ENCODE measurements around the gene OR51B4. TPM values are rescaled to one million over a fixed set of nuclear protein-coding genes. Genes with fewer than 3 reads are reported as not detected.

OR51B4 gene
- total RNA-seq, 2 experiments from 2014 or later, result not detected

DNA sequence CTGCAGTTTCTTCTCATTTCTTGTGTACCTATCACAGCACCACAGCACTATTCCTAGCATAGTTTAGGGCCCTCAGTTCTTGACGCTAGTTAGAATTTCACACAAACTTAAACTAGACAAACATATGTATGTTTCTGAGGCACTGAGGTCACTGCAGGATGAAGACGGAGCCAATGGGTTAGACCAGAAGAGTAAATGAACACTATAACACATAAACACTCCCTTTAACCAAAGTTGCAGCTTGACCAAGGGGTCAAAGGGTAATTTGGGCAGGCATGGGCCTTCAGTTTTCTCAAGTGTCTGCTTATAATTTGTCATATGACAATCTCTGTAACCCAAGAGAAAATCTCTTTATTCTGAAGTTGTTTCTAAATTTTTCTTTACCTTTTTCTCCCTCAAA lies 19.1 kb downstream of the OR51B4 start:
- Mint-ChIP-seq H3K27me3 (no peaks in the 10 kb centered on the region), H3K4me3 (no peak overlapping the region), H3K36me3 (ENCODE audit: low read depth) (no peaks in the 10 kb centered on the region), H3K9me3 (ENCODE audit: low read depth) (no peaks in the 10 kb centered on the region), H3K4me1 (peaks cover 2% of the 10 kb centered on the region), H3K27ac (no peak overlapping the region)
- intact Hi-C loops (cut with DNase I, micrococcal nuclease), result no loop called here
- POLR2A ChIA-PET, result no interaction called here
- DNase-seq, result no peak
- CTCF ChIA-PET, result no interaction called here
- no peak for ATAC-seq

DNA sequence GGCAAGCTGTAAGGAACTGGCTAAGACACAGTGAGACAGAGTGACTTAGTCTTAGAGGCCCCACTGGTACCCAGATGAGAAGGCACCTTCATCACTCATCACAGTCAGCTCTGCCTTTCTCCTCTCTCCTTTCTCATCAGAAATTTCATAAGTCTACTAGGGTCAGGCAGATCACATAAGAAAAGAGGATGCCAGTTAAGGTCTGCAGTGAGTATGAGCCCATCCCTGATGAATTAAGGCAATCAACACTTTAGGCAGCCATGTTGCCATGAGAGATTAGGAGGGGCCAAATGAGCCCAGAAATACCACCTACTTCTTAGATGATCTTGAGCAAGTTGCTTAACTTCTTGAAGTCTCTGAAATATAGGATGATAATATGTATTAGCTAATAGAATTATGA lies 20.1 kb downstream of the OR51B4 start:
- Mint-ChIP-seq H3K27me3 (no peaks in the 10 kb centered on the region), H3K27ac (no peak overlapping the region), H3K36me3 (ENCODE audit: low read depth) (no peaks in the 10 kb centered on the region), H3K4me3 (no peak overlapping the region), H3K4me1 (peaks cover 2% of the 10 kb centered on the region), H3K9me3 (ENCODE audit: low read depth) (no peaks in the 10 kb centered on the region)
- ATAC-seq (no peak), DNase-seq (no peak)
- ChIA-PET CTCF (no interaction called here), POLR2A (no interaction called here)
- intact Hi-C loops (cut with DNase I, micrococcal nuclease), result no loop called here

DNA sequence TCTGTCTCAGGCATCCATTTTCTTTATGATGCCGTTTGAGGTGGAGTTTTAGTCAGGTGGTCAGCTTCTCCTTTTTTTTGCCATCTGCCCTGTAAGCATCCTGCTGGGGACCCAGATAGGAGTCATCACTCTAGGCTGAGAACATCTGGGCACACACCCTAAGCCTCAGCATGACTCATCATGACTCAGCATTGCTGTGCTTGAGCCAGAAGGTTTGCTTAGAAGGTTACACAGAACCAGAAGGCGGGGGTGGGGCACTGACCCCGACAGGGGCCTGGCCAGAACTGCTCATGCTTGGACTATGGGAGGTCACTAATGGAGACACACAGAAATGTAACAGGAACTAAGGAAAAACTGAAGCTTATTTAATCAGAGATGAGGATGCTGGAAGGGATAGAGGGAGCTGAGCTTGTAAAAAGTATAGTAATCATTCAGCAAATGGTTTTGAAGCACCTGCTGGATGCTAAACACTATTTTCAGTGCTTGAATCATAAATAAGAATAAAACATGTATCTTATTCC lies 21.1 kb downstream of the OR51B4 start:
- ChIA-PET CTCF (no interaction called here), POLR2A (no interaction called here)
- DNase-seq (peak; percentile 55), ATAC-seq (peak; percentile 85)
- Mint-ChIP-seq H3K9me3 (ENCODE audit: low read depth) (no peaks in the 10 kb centered on the region), H3K4me1 (peaks cover 2% of the 10 kb centered on the region), H3K27ac (no peak overlapping the region), H3K4me3 (no peak overlapping the region), H3K36me3 (ENCODE audit: low read depth) (no peaks in the 10 kb centered on the region), H3K27me3 (no peaks in the 10 kb centered on the region)
- intact Hi-C loops (cut with DNase I, micrococcal nuclease), result no loop called here

DNA sequence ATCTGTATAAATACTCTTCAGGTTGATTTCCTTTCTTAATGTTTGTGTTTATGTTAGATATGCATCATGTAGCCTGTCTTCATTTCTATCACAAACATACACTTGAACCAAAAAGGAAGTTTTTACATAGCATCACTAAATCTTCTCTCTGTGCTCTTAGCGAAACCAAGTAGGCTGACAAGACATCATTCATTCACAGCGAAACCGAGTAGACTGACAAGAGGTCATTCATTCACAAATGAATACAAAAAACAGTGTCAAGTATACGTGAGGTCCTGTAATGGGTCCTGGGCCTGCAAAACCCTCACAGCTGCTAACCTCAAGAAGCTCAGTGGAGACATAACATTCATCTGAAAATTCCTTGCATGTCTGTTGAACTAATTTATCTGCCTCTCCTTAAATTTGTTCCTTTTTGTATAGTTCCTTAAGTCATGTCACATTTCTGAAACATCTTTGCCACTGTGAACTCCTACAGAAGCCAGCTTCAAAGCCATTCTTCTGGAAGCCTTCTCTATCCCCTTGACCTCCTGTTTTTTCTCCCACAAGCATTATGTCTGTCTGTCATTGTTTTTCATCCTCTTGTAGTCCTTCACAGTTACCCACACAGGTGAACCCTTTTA lies 22.2 kb downstream of the OR51B4 start:
- Mint-ChIP-seq H3K27ac (peak overlapping the region; percentile 1), H3K4me3 (no peak overlapping the region), H3K27me3 (peaks cover under 1% of the 10 kb centered on the region), H3K4me1 (peaks cover 2% of the 10 kb centered on the region), H3K9me3 (ENCODE audit: low read depth) (no peaks in the 10 kb centered on the region), H3K36me3 (ENCODE audit: low read depth) (no peaks in the 10 kb centered on the region)
- DNase-seq (no peak), ATAC-seq (no peak)
- CTCF ChIA-PET, result no interaction called here
- intact Hi-C loops (cut with DNase I, micrococcal nuclease), result no loop called here
- POLR2A ChIA-PET, result no interaction called here

DNA sequence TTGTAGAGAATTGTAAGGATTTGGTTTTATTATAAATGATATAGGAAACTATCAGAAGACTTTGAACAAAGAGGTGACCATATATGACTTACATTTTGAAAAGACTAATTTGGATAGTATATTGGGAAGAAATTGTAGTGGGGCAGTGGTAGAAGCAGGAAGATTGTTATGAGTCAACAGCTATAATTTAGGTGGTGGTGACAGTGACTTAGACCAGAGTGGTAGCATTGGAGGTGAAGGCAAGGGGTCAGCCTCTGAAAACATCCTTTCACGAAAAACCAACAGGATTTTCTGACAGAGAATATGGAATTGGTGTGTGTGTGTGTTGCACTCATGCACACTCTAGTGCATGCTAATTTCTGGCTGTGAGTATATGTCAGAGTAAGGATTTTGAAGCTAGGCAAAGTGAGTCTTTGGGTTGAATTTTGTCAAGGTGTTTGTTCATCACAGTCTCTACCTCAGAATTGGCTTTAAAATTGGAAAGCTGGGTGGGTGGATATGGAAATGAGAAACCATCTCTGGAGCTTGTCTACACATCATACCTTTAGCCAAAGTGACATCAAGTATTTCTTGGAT lies 23.9 kb downstream of the OR51B4 start:
- Mint-ChIP-seq H3K27me3 (peaks cover 2% of the 10 kb centered on the region), H3K27ac (no peak overlapping the region), H3K4me1 (peaks cover 2% of the 10 kb centered on the region), H3K9me3 (ENCODE audit: low read depth) (no peaks in the 10 kb centered on the region), H3K4me3 (no peak overlapping the region), H3K36me3 (ENCODE audit: low read depth) (no peaks in the 10 kb centered on the region)
- ATAC-seq (no peak), DNase-seq (no peak)
- ChIA-PET POLR2A (no interaction called here), CTCF (interaction anchor here (1.4 kb wide), 1 partner anchor 9 kb away, joined by 3 read pairs; no protein-coding TSS in a partner anchor)
- intact Hi-C loops (cut with DNase I, micrococcal nuclease), result no loop called here

DNA sequence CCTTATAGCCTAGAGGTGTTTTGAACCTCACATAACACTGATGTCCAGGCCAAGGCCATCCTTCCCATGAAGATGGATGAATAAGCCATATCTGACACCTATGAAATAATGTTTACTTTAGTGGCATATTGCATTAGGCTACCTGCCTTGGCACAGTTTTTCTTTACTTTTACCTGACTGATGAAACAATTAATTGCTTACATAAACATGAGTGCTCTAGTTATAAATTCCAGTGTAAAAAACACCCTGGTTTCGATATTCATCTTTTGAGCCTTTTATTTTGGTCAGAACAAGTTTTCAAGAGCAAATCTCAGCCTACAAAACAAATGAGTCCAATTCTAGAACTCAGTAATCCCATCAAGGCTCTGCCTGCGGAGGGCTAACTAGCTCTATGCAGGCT lies 25.0 kb downstream of the OR51B4 start:
- Mint-ChIP-seq H3K9me3 (ENCODE audit: low read depth) (no peaks in the 10 kb centered on the region), H3K4me1 (peaks cover 2% of the 10 kb centered on the region), H3K27me3 (peaks cover 2% of the 10 kb centered on the region), H3K27ac (no peak overlapping the region), H3K4me3 (no peak overlapping the region), H3K36me3 (ENCODE audit: low read depth) (no peaks in the 10 kb centered on the region)
- no peak for ATAC-seq
- ChIA-PET POLR2A (no interaction called here), CTCF (no interaction called here)
- intact Hi-C loops (cut with DNase I, micrococcal nuclease), result no loop called here
- DNase-seq, result no peak

DNA sequence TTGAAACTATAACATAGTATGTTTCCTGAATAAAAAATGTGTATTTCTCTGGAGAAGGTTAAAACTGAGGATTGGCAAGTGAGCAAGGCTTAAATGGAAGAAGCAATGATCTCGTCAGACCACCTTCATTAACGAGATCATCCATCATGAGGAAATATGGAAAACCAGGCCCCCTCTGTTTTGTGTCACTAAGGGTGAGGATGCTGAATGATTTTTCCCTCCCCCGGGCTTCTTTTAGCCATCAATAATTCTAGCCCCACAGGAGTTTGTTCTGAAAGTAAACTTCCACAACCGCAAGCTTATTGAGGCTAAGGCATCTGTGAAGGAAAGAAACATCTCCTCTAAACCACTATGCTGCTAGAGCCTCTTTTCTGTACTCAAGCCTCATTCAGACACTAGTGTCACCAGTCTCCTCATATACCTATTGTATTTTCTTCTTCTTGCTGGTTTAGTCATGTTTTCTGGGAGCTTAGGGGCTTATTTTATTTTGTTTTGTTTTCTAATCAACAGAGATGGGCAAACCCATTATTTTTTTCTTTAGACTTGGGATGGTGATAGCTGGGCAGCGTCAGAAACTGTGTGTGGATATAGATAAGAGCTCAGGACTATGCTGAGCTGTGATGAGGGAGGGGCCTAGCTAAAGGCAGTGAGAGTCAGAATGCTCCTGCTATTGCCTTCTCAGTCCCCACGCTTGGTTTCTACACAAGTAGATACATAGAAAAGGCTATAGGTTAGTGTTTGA lies 26.2 kb downstream of the OR51B4 start:
- intact Hi-C loops (cut with DNase I, micrococcal nuclease), result no loop called here
- POLR2A ChIA-PET, result no interaction called here
- peaks cover 5% of the 10 kb centered on the region for H3K27me3 Mint-ChIP-seq
- no peaks in the 10 kb centered on the region for H3K4me1 Mint-ChIP-seq
- DNase-seq (no peak), ATAC-seq (no peak)
- H3K27ac Mint-ChIP-seq, result no peak overlapping the region
- CTCF ChIA-PET, result no interaction called here
- no peaks in the 10 kb centered on the region for H3K9me3 Mint-ChIP-seq (ENCODE audit: low read depth)
- no peaks in the 10 kb centered on the region for H3K36me3 Mint-ChIP-seq (ENCODE audit: low read depth)
- H3K4me3 Mint-ChIP-seq, result no peak overlapping the region

DNA sequence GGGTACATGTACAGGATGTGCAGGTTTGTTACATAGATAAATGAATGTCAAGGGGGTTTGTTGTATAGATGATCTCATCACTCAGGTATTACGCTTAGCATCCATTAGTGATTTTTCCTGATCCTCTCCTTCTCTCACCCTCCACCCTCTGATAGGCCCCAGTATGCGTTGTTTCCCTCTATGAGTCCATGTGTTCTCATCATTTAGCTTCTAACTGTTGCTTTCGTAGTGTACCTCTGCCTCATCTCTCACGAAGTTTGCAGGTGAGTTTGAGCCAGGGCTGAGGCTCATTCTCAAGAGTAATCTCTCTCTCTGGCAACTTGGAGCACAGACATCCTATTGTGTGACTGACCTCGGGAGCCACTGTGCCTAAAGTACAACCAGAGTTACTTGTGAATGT lies 27.4 kb downstream of the OR51B4 start:
- no peak overlapping the region for H3K4me3 Mint-ChIP-seq
- H3K27me3 Mint-ChIP-seq, result peaks cover 5% of the 10 kb centered on the region
- H3K27ac Mint-ChIP-seq, result no peak overlapping the region
- no peaks in the 10 kb centered on the region for H3K4me1 Mint-ChIP-seq
- no peak for DNase-seq
- no peaks in the 10 kb centered on the region for H3K9me3 Mint-ChIP-seq (ENCODE audit: low read depth)
- intact Hi-C loops (cut with DNase I, micrococcal nuclease), result no loop called here
- no peaks in the 10 kb centered on the region for H3K36me3 Mint-ChIP-seq (ENCODE audit: low read depth)
- ChIA-PET CTCF (no interaction called here), POLR2A (no interaction called here)
- no peak for ATAC-seq

DNA sequence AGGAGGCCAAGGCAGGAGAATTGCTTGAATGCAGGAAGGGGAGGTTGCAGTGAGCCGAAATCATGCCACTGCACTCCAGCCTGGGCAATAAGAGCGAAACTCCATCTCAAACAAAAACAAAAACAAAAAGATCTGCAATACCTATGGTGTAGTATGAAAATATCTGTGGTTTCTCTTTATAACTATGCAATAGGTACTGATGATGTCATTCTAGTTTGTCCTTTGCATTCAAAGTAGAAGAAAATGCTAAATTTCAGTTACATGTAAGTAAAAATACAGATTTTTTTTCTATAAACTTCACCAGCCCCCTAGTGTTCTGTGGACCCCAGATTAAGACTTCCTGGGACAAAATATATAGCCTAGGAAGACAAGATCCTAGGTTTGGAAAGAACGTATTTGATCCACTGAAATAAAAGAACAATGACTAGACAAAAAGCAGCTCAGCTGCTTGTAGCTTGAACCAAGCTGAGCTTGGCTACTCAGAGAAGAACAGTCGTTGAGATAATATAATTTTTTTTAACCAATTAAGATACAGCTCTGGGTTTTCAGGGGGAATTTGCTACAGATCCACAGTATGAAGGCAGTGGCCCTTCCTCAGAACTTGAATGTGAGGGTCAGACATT lies 29.2 kb downstream of the OR51B4 start:
- Mint-ChIP-seq H3K4me1 (no peaks in the 10 kb centered on the region), H3K9me3 (ENCODE audit: low read depth) (no peaks in the 10 kb centered on the region), H3K27me3 (peaks cover 5% of the 10 kb centered on the region), H3K27ac (no peak overlapping the region), H3K36me3 (ENCODE audit: low read depth) (no peaks in the 10 kb centered on the region), H3K4me3 (no peak overlapping the region)
- ATAC-seq (no peak), DNase-seq (no peak)
- POLR2A ChIA-PET, result no interaction called here
- CTCF ChIA-PET, result no interaction called here
- intact Hi-C loops (cut with DNase I, micrococcal nuclease), result no loop called here

DNA sequence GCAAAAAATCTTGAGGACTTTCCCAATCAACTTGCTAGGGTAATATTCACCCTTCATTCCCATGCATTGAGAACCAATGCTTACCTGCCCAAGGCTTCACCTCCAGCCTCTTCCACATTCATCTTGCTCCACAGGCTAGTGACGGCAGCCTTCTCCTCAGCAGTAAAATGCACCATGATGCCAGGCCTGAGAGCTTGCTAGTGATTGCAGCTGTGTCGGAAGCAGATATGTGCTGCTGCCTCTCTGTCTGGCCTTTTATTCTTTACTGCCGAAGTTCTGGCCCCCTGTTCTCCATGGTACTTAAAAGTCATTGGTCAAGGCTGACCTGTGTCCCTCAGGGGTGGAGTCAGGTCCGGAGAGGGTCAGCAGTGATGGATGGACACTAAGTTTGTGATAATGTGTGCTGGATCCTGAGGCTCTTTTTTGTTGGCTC lies 32.0 kb downstream of the OR51B4 start, which contains the start of gene HBE1:
TSS of gene HBE1 (minus strand) at position 231 of the 433 bp plus-strand sequence. CDS start at position 176, 55 bp downstream.
- no peak for DNase-seq
- ATAC-seq, result no peak
- CTCF ChIA-PET, result no interaction called here
- no peaks in the 10 kb centered on the region for H3K36me3 Mint-ChIP-seq (ENCODE audit: low read depth)
- H3K27me3 Mint-ChIP-seq, result peaks cover 5% of the 10 kb centered on the region
- H3K4me3 Mint-ChIP-seq, result no peak within 1 kb of the TSS
- no peaks in the 10 kb centered on the region for H3K9me3 Mint-ChIP-seq (ENCODE audit: low read depth)
- POLR2A ChIA-PET, result no interaction called here
- H3K4me1 Mint-ChIP-seq, result no peaks in the 10 kb centered on the region
- H3K27ac Mint-ChIP-seq, result no peak within 1 kb of the TSS
- intact Hi-C loops (cut with DNase I, micrococcal nuclease), result no loop called here

DNA sequence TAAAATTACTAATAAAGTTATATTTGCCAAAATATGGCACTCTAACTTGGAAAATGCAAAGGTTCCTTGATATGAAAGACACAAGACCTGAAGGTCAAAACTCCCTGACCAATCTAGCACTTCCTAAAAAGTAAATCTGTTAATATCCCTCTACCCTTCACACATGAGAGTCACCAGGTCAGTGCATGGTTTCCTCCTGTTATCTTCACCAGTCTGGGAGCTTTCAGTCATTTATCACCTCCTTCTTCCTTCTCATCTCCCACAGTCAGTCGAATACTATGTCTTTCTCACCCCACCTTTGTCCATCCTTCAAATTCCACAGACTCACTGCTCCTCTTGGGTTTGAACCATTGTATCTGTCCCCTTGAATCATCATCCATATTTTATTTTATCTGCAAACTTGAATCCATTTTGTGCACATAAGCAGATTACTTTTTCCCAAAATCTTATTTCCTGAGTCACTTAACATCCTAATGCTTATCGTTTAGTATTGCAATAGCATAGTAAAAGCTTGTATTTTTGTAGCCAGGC lies 34.6 kb downstream of the OR51B4 start:
- Mint-ChIP-seq H3K27me3 (peaks cover 5% of the 10 kb centered on the region), H3K4me3 (no peak overlapping the region), H3K9me3 (ENCODE audit: low read depth) (no peaks in the 10 kb centered on the region), H3K36me3 (ENCODE audit: low read depth) (no peaks in the 10 kb centered on the region), H3K27ac (no peak overlapping the region), H3K4me1 (no peaks in the 10 kb centered on the region)
- intact Hi-C loops (cut with DNase I, micrococcal nuclease), result no loop called here
- CTCF ChIA-PET, result no interaction called here
- DNase-seq (no peak), ATAC-seq (no peak)
- POLR2A ChIA-PET, result no interaction called here
